A673 (cell line): ENCODE measurements around the gene ANKZF1. TPM values are rescaled to one million over a fixed set of nuclear protein-coding genes. Genes with fewer than 3 reads are reported as not detected.

Source experiments
- BruUV-seq: library from RNA; stranded (reverse); fragments of 400-500 nt; replicated peaks from 2 replicates; lab custom pipeline; 2021; lab: Mats Ljungman, UMichigan
- CTCF ChIA-PET: fragments of 300-600 bp; sonication (Branson Sonifier 250); formaldehyde crosslinking; loops from one replicate; lab custom pipeline; 2022; ENCODE audit warnings: antibody characterized with exemption; lab: Charles Lee
- POLR2A ChIA-PET: fragments of 300-600 bp; sonication (Branson Sonifier 250); formaldehyde crosslinking; loops from one replicate; lab custom pipeline; 2022; ENCODE audit warnings: antibody characterized with exemption; ENCODE audit not compliant: low non-redundant PET; lab: Charles Lee
- DNase-seq: peaks from one replicate; pipeline ENCODE4 v3.0.0-alpha.2; 2015; ENCODE audit warnings: low spot score
- H3K27ac ChIP-seq: fragments of 200-600 bp; sonication (generic); 2 replicates; pipeline ENCODE4 v1.5.1; 2016; ENCODE audit warnings: mixed run types, low read depth, mild to moderate bottlenecking, mixed read lengths, antibody characterized with exemption, low read length; ENCODE audit not compliant: poor library complexity, severe bottlenecking
- H3K27me3 ChIP-seq: fragments of 200-600 bp; sonication (generic); replicated peaks from 2 replicates; pipeline ENCODE4 v1.6.1; 2017; ENCODE audit warnings: mixed run types, low read depth, mild to moderate bottlenecking, mixed read lengths, antibody characterized with exemption, low read length; ENCODE audit not compliant: insufficient read depth, poor library complexity
- H3K36me3 ChIP-seq: fragments of 200-600 bp; sonication (generic); 2 replicates; pipeline ENCODE4 v1.6.1; 2016; ENCODE audit warnings: mixed run types, mild to moderate bottlenecking, mixed read lengths, antibody characterized with exemption, low read length; ENCODE audit not compliant: insufficient read depth, poor library complexity, severe bottlenecking
- H3K4me1 ChIP-seq: fragments of 200-600 bp; sonication (generic); 2 replicates; pipeline ENCODE4 v1.6.1; 2017; ENCODE audit warnings: mixed run types, mild to moderate bottlenecking, mixed read lengths, antibody characterized with exemption, low read length; ENCODE audit not compliant: insufficient read depth, poor library complexity, severe bottlenecking
- H3K4me3 ChIP-seq: fragments of 200-600 bp; sonication (generic); 2 replicates; pipeline ENCODE4 v1.5.1; 2016; ENCODE audit warnings: low read depth, mixed run types, mild to moderate bottlenecking, mixed read lengths, low read length; ENCODE audit not compliant: poor library complexity, severe bottlenecking
- H3K9me3 ChIP-seq: fragments of 200-600 bp; sonication (generic); 2 replicates; pipeline ENCODE4 v1.6.1; 2016; ENCODE audit warnings: mixed run types, low read depth, mild to moderate bottlenecking, mixed read lengths, antibody characterized with exemption, low read length; ENCODE audit not compliant: poor library complexity, severe bottlenecking
- CTCF ChIP-seq: fragments of 300-800, 200-600 bp; sonication (generic); conservative IDR thresholded peaks from 2 replicates; pipeline ENCODE4 v1.5.1; 2017; ENCODE audit warnings: low read depth, mild to moderate bottlenecking, antibody characterized with exemption, low read length, moderate library complexity, mixed read lengths
- EZH2 ChIP-seq: fragments of 200-600 bp; sonication (generic); IDR thresholded peaks from 2 replicates; pipeline ENCODE4 v1.6.1; 2017; ENCODE audit warnings: borderline replicate concordance, low read depth, mild to moderate bottlenecking, mixed read lengths, antibody characterized with exemption, low read length; ENCODE audit not compliant: poor library complexity, severe bottlenecking
- intact Hi-C: fragments of 100-400 bp; cut with micrococcal nuclease; formaldehyde crosslinking; loops from one replicate; pipeline ENCODE4 v1.10.0; 2022; ENCODE audit not compliant: unreplicated experiment
- total RNA-seq: library from RNA; stranded (reverse); gene quantifications from 2 replicates; pipeline ENCODE4 v1.2.3, GENCODE V29; 2021

ANKZF1 gene
- total RNA-seq, 1 experiment from 2014 or later: 30.6 TPM

GRCh38 chr2:219223831-219224610 lies 5.6 kb upstream of the ANKZF1 start:
- CTCF ChIA-PET: interaction anchor here (0.6 kb wide), 1 partner anchor 29 kb away, joined by 8 read pairs; the partner anchor contains the start of gene TUBA4B
- Histone ChIP-seq H3K4me3 (no peak overlapping the region), H3K36me3 (peaks cover 55% of the 10 kb centered on the region), H3K4me1 (peaks cover 6% of the 10 kb centered on the region), H3K27me3 (no peaks in the 10 kb centered on the region), H3K27ac (no peak overlapping the region), H3K9me3 (no peaks in the 10 kb centered on the region)
- intact Hi-C loops: no loop called here
- POLR2A ChIA-PET: no interaction called here
- TF ChIP-seq CTCF: no peak
- no TSS peak for BruUV-seq
- no peak for DNase-seq

DNA sequence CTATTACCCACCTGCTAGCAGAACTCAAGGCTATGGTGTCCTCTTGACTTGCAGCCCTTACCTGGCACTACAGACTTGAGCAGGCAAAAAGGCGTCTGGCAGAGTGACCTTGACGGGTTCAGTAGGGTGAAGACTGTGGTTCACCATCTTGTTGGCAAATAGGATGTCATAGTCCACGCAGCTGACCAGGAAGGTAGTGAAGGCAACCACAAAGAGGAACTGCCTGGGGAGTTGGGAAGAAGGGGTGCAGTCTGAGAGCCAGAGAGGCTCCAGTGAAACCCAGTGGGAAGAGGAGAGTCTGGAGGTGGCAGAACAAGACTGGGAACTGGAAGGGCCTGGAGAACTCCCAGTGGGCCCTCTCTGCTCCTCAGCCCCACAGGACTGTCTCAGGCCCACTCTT lies 4.3 kb upstream of the ANKZF1 start:
- no peak overlapping the region for H3K27ac ChIP-seq
- no peak overlapping the region for H3K4me3 ChIP-seq
- no peaks in the 10 kb centered on the region for H3K4me1 ChIP-seq
- intact Hi-C loops: no loop called here
- no peaks in the 10 kb centered on the region for H3K9me3 ChIP-seq
- no peak for DNase-seq
- peaks cover 45% of the 10 kb centered on the region for H3K36me3 ChIP-seq
- ChIA-PET POLR2A (no interaction called here), CTCF (no interaction called here)
- BruUV-seq: no TSS peak
- TF ChIP-seq CTCF (no peak), EZH2 (no peak)
- no peaks in the 10 kb centered on the region for H3K27me3 ChIP-seq

DNA sequence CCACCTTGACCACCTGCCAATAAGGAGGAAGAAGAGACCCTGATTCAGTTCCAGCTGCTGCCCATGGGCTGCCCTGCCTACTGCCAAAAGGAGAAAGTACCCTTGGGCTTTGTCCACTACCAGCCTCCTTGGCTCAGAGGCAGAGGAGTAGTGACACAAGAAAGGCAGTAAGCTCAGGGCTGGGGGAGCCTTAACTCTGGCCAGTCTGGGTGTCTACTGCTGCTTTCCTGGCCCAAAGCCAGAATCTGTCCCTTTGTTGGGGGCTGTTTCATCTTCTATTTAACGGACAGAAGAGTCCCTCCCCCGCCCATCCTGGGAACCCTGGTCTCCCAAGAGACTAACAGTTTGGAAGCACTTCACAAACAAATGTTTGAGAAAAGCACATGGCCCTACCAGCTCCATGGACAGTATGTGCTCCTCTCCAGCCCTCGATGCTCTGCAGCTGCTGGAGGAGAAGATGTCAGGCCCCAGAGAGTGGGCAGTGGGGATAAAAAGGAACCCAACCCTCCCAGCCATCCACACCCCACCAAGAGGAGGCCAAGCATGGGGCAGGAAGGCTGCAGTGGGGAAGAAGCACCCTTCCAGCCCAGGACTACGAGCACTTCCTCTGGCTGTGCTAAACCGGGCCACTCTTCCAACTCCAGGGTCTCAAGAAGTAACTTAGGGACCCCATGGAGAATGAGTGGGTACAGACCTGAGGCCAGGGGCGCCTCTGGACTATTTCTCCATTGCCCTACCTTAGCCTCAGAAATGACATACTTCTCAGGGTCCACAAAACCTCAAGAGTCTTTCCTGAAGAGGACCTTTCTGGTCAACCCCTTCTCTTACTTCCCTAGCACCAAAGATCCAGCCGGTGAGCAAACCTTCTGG lies 1.3 kb upstream of the ANKZF1 start:
- no peak for DNase-seq
- TF ChIP-seq CTCF (no peak), EZH2 (no peak)
- H3K27ac ChIP-seq: peak overlapping the region; percentile 89
- intact Hi-C loops: no loop called here
- H3K4me3 ChIP-seq: peak overlapping the region; percentile 71
- peaks cover 40% of the 10 kb centered on the region for H3K36me3 ChIP-seq
- CTCF ChIA-PET: no interaction called here
- BruUV-seq: no TSS peak
- peaks cover 6% of the 10 kb centered on the region for H3K4me1 ChIP-seq
- POLR2A ChIA-PET: no interaction called here
- no peaks in the 10 kb centered on the region for H3K9me3 ChIP-seq
- no peaks in the 10 kb centered on the region for H3K27me3 ChIP-seq
